Ovary (tissue), 9 donors: Measurements from ENCODE around the gene ZMIZ1. TPM values are rescaled to one million over a fixed set of nuclear protein-coding genes. Genes with fewer than 3 reads are reported as not detected.

Experiments used
- DNase-seq, 5 donors: peaks; one replicate each; pipeline ENCODE4 v3.0.0-alpha.2; 2019 to 2020
- H3K27ac ChIP-seq, 2 donors: fragments of 200-600 bp; one replicate each; pipeline versions ENCODE4 v1.5.1 to v1.8.0; 2019 to 2022
- H3K27me3 ChIP-seq: fragments of 200-600 bp; one replicate; pipeline ENCODE4 v1.8.0; 2022
- H3K36me3 ChIP-seq: fragments of 200-600 bp; sonication (generic); one replicate; pipeline ENCODE4 v1.5.1; 2019
- H3K4me1 ChIP-seq: one replicate; pipeline ENCODE4 v1.8.1; 2013; ENCODE audit warnings: mild to moderate bottlenecking, moderate library complexity; ENCODE audit not compliant: insufficient read depth
- H3K4me3 ChIP-seq: fragments of 200-600 bp; sonication (generic); one replicate; pipeline ENCODE4 v1.5.1; 2017
- H3K9me3 ChIP-seq, 2 donors: fragments of 200-600 bp in 1 of 2; sonication (generic) in 1 of 2; one replicate each; pipeline versions ENCODE4 v1.5.1 to v1.8.1; 2013 to 2019; ENCODE audit warnings: mild to moderate bottlenecking in 1 of 2, moderate library complexity in 1 of 2
- CTCF ChIP-seq, 3 donors: fragments of 450-650 bp in 2 of 3; fragments of 200-600 bp in 1 of 3; IDR thresholded peaks; one replicate each; pipeline versions ENCODE4 v1.5.1 to v1.8.0; 2016 to 2022; ENCODE audit warnings: antibody characterized with exemption in 3 of 3, mild to moderate bottlenecking in 1 of 3
- EP300 ChIP-seq: sonication (generic); formaldehyde crosslinking; IDR thresholded peaks from one replicate; pipeline ENCODE4 v1.6.1; 2017; ENCODE audit warnings: antibody characterized with exemption
- POLR2A ChIP-seq: fragments of 450-650 bp; IDR thresholded peaks from one replicate; pipeline ENCODE4 v1.6.1; 2017; ENCODE audit warnings: antibody characterized with exemption, mild to moderate bottlenecking, moderate library complexity
- WGBS, 3 donors: extraction: QIAGEN DNeasy Blood & Tissue Kit in 1 of 3; methylation state at CpG; one replicate each; pipeline versions ENCODE4 v1.1.5 to v1.1.7; 2013 to 2017; 5-methylcytosine and 5-hydroxymethylcytosine counted together
- intact Hi-C, 4 donors: fragments of 100-400 bp; cut with DNase I; formaldehyde crosslinking; loops; one replicate each; pipeline versions ENCODE4 v1.11.0 to v1.15.1; 2022 to 2023
- polyA plus RNA-seq, 2 donors: library from polyadenylated mRNA; stranded (reverse); fragments of 200-250 nt in 1 of 2; fragments of 350-450 nt in 1 of 2; fragmentation: Illumina TruSeq in 1 of 2; extraction: RNeasy Lipid Tissue Mini Kit (QIAGEN cat#74804) in 1 of 2; gene quantifications; one replicate each; pipeline ENCODE4 v1.2.3, GENCODE V29; 2013 to 2014
- total RNA-seq, 7 donors: library from RNA; depleted of rRNA in 2 of 7; stranded (reverse); fragments of >200 nt in 2 of 7; fragmentation: NEBNext Ultra II Directional in 3 of 7; extraction: Animal tissue kit (Norgen Biotek cat#: 25700) in 3 of 7; gene quantifications; one replicate each; pipeline versions ENCODE4 v1.1.0 to v1.2.4, GENCODE V29; 2016 to 2023
- donor health status: DM: no; HTN: no; CAD: no; lungs with moderate emphysema.
- donor health status: DM: no; HTN: no; CAD: no.
- donor health status: Bipolar disorder and iron deficiency.
- donor health status: DM: yes; HTN: yes; CAD: no.
- donor health status: DM: no; HTN: no; CAD: no.
- donor health status: DM: yes; HTN: yes; CAD: no.

Gene ZMIZ1
- total and polyA plus RNA-seq, 9 donors: 30.3 to 117 (median 69.1) TPM

- peak in 2 of 5 donors; percentile 7 to 30 for DNase-seq
- WGBS, 3 donors: 95 to 97% (median 96%) methylated on average over 6 of the region's 6 CpGs
- Histone ChIP-seq H3K4me3 (no peak overlapping the region), H3K9me3 (no peaks in the 10 kb centered on the region), H3K27ac (no peak overlapping the region), H3K27me3 (no peaks in the 10 kb centered on the region), H3K4me1 (peaks cover 13% of the 10 kb centered on the region), H3K36me3 (no peaks in the 10 kb centered on the region)
- TF ChIP-seq CTCF (IDR thresholded peaks at IDR 0.05) (no peak), POLR2A (no peak), EP300 (no peak)
- intact Hi-C loops: no loop called here
Measured at GRCh38 chr10:79024296-79024695, 44.5 kb upstream of the ZMIZ1 start.

GRCh38 chr10:79024720-79025198 is 44.0 kb upstream of the ZMIZ1 start:
- H3K27me3 ChIP-seq: no peaks in the 10 kb centered on the region
- TF ChIP-seq EP300 (no peak), CTCF (IDR thresholded peaks at IDR 0.05) (no peak), POLR2A (no peak)
- 77 to 86% (median 84%) methylated on average over 5 of the region's 5 CpGs for WGBS, 3 donors
- H3K36me3 ChIP-seq: no peaks in the 10 kb centered on the region
- H3K27ac ChIP-seq: no peak overlapping the region
- no peak overlapping the region for H3K4me3 ChIP-seq
- H3K9me3 ChIP-seq: no peaks in the 10 kb centered on the region
- peak in 2 of 5 donors; percentile 8 to 29 for DNase-seq
- H3K4me1 ChIP-seq: peaks cover 13% of the 10 kb centered on the region
- intact Hi-C loops: no loop called here

DNA sequence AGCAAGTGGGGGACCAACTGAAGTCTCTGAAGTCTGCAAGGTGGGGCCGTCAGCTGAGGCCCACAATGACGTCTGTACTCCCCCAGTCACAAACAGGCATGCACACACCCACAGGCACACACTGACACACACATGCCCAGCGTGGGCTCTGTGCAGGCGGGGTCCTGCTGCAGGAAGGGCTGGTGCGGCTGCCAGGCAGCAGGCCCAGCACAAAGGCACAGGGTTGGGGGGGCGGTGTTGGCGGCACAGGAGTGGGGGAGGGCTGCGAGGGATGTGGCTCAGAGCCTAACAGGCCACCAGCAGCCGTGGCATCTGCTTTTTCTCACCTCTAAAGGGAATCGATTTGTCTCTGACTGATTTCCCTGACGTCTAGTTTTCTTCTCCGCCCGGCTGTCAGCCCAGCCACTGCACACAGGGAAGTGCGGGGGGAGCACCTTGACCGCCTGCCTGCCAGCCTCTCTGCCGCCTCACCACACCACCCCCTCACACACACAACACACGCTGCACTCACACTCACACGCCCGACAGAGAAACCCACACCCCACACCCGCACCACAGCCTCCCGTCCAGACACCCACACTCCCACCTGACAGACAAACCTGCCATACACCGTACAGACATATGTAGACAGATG is 43.5 kb upstream of the ZMIZ1 start:
- peak in 2 of 5 donors; percentile 7 to 36 for DNase-seq
- TF ChIP-seq EP300 (no peak), POLR2A (no peak), CTCF (IDR thresholded peaks at IDR 0.05) (no peak)
- H3K27me3 ChIP-seq: no peaks in the 10 kb centered on the region
- H3K36me3 ChIP-seq: no peaks in the 10 kb centered on the region
- WGBS, 3 donors: 73 to 80% (median 76%) methylated on average over 22 of the region's 22 CpGs
- H3K9me3 ChIP-seq: no peaks in the 10 kb centered on the region
- intact Hi-C loops: no loop called here
- no peak overlapping the region for H3K4me3 ChIP-seq
- H3K27ac ChIP-seq: no peak overlapping the region
- H3K4me1 ChIP-seq: peaks cover 11% of the 10 kb centered on the region

- Histone ChIP-seq H3K4me1 (peaks cover 11% of the 10 kb centered on the region), H3K36me3 (no peaks in the 10 kb centered on the region), H3K4me3 (no peak overlapping the region), H3K27ac (no peak overlapping the region), H3K27me3 (no peaks in the 10 kb centered on the region), H3K9me3 (no peaks in the 10 kb centered on the region)
- no peak for TF ChIP-seq POLR2A
- TF ChIP-seq EP300: no peak
- TF ChIP-seq CTCF (IDR thresholded peaks at IDR 0.05): no peak
- peak in 2 of 5 donors; percentile 7 to 25 for DNase-seq
- 89 to 91% (median 91%) methylated on average over 11 of the region's 11 CpGs for WGBS, 3 donors
- intact Hi-C loops: no loop called here
Measured at GRCh38 chr10:79026341-79026761, 42.4 kb upstream of the ZMIZ1 start.
